Activated T-helper 17 cell treated with anti-CD3 and anti-CD28 coated beads, Interleukin-2, amount 50 U/mL, for 72 hours (primary cell): ENCODE results near the gene THOP1. TPM values are rescaled to one million over a fixed set of nuclear protein-coding genes. Genes with fewer than 3 reads are reported as not detected.

Experiments
- ATAC-seq: fragments of 150-1000 bp; cut with Tn5 transposase; replicated peaks from 2 replicates; pipeline ENCODE4 v1.10.0; 2021; ENCODE audit warnings: mild to moderate bottlenecking, moderate library complexity
- H3K27ac Mint-ChIP-seq: one replicate; pipeline ENCODE4 v1.8.0; 2022; ENCODE audit warnings: mixed read lengths
- H3K27me3 Mint-ChIP-seq: one replicate; pipeline ENCODE4 v1.8.0; 2022; ENCODE audit warnings: mixed read lengths
- H3K36me3 Mint-ChIP-seq: one replicate; pipeline ENCODE4 v1.8.0; 2022; ENCODE audit warnings: low read depth, mild to moderate bottlenecking, mixed read lengths
- H3K4me1 Mint-ChIP-seq: one replicate; pipeline ENCODE4 v1.8.0; 2022; ENCODE audit warnings: mixed read lengths
- H3K4me3 Mint-ChIP-seq: one replicate; pipeline ENCODE4 v1.8.0; 2022; ENCODE audit warnings: mild to moderate bottlenecking, mixed read lengths
- H3K9me3 Mint-ChIP-seq: one replicate; pipeline ENCODE4 v1.8.0; 2022; ENCODE audit warnings: mixed read lengths
- total RNA-seq, 2 donors: library from RNA; stranded (reverse); gene quantifications; one replicate each; pipeline ENCODE4 v1.2.3, GENCODE V29; 2022

Gene THOP1
- total RNA-seq, 2 donors from 2014 or later = 70.4 to 156 TPM

- Mint-ChIP-seq H3K36me3 (peaks cover 62% of the 10 kb centered on the region), H3K4me1 (peaks cover 5% of the 10 kb centered on the region), H3K4me3 (no peak overlapping the region), H3K27me3 (no peaks in the 10 kb centered on the region), H3K9me3 (no peaks in the 10 kb centered on the region), H3K27ac (no peak overlapping the region)
- no peak for ATAC-seq
Observed at GRCh38 chr19:2798158-2798685, 12.9 kb downstream of the THOP1 start.

DNA sequence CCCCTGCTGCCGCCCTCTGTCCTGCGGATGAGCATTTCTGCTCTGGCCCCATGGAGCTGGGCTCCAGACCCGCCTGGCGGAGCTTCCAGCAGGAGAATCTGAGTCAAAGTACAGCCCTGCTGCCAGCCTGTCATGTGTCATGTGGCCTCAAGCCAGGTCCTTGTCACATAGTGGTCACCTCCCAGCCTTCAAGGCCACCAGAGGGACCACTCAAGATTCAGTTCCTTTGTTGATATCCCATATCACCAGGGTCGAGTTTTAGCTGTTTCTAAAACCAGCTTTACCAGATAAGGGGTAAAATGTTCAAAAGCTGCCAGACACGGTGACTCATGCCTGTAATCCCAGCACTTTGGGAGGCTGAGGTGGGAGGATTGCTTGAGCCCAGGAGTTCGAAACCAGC, 13.4 kb downstream of the THOP1 start:
- Mint-ChIP-seq H3K36me3 (peaks cover 62% of the 10 kb centered on the region), H3K27me3 (no peaks in the 10 kb centered on the region), H3K4me1 (peaks cover 5% of the 10 kb centered on the region), H3K9me3 (no peaks in the 10 kb centered on the region), H3K4me3 (no peak overlapping the region), H3K27ac (no peak overlapping the region)
- ATAC-seq = no peak

GRCh38 chr19:2799273-2800020, 14.1 kb downstream of the THOP1 start:
- Mint-ChIP-seq H3K9me3 (no peaks in the 10 kb centered on the region), H3K4me3 (no peak overlapping the region), H3K36me3 (peaks cover 61% of the 10 kb centered on the region), H3K4me1 (peaks cover 5% of the 10 kb centered on the region), H3K27me3 (no peaks in the 10 kb centered on the region), H3K27ac (no peak overlapping the region)
- ATAC-seq = no peak

- ATAC-seq = no peak
- H3K36me3 Mint-ChIP-seq = peaks cover 52% of the 10 kb centered on the region
Observed at GRCh38 chr19:2800506-2800905, 15.2 kb downstream of the THOP1 start.

GRCh38 chr19:2802826-2803225, 17.5 kb downstream of the THOP1 start:
- ATAC-seq = no peak
- Mint-ChIP-seq H3K4me1 (peaks cover 5% of the 10 kb centered on the region), H3K36me3 (peaks cover 36% of the 10 kb centered on the region), H3K27me3 (no peaks in the 10 kb centered on the region), H3K9me3 (no peaks in the 10 kb centered on the region), H3K4me3 (no peak overlapping the region), H3K27ac (no peak overlapping the region)

More at GRCh38 chr19:2800506-2800905, 15.2 kb downstream of the THOP1 start:
- Mint-ChIP-seq H3K27ac (no peak overlapping the region), H3K9me3 (no peaks in the 10 kb centered on the region), H3K27me3 (no peaks in the 10 kb centered on the region), H3K4me1 (peaks cover 5% of the 10 kb centered on the region), H3K4me3 (no peak overlapping the region)

GRCh38 chr19:2803486-2804155, 18.3 kb downstream of the THOP1 start:
- no peak for ATAC-seq
- Mint-ChIP-seq H3K27ac (no peak overlapping the region), H3K36me3 (peaks cover 36% of the 10 kb centered on the region)

GRCh38 chr19:2804156-2805004, 19.1 kb downstream of the THOP1 start:
- ATAC-seq = no peak
- Mint-ChIP-seq H3K4me1 (peaks cover 5% of the 10 kb centered on the region), H3K27ac (no peak overlapping the region), H3K36me3 (peaks cover 44% of the 10 kb centered on the region), H3K4me3 (no peak overlapping the region), H3K9me3 (no peaks in the 10 kb centered on the region), H3K27me3 (no peaks in the 10 kb centered on the region)

More at GRCh38 chr19:2803486-2804155, 18.3 kb downstream of the THOP1 start:
- no peak overlapping the region for H3K4me3 Mint-ChIP-seq
- H3K9me3 Mint-ChIP-seq = no peaks in the 10 kb centered on the region
- H3K4me1 Mint-ChIP-seq = peaks cover 5% of the 10 kb centered on the region
- no peaks in the 10 kb centered on the region for H3K27me3 Mint-ChIP-seq

- H3K36me3 Mint-ChIP-seq = peaks cover 39% of the 10 kb centered on the region
- no peak overlapping the region for H3K4me3 Mint-ChIP-seq
- no peaks in the 10 kb centered on the region for H3K9me3 Mint-ChIP-seq
- no peak for ATAC-seq
- no peak overlapping the region for H3K27ac Mint-ChIP-seq
- no peaks in the 10 kb centered on the region for H3K27me3 Mint-ChIP-seq
- peaks cover 5% of the 10 kb centered on the region for H3K4me1 Mint-ChIP-seq
Observed at GRCh38 chr19:2805261-2805900, 20.1 kb downstream of the THOP1 start.

DNA sequence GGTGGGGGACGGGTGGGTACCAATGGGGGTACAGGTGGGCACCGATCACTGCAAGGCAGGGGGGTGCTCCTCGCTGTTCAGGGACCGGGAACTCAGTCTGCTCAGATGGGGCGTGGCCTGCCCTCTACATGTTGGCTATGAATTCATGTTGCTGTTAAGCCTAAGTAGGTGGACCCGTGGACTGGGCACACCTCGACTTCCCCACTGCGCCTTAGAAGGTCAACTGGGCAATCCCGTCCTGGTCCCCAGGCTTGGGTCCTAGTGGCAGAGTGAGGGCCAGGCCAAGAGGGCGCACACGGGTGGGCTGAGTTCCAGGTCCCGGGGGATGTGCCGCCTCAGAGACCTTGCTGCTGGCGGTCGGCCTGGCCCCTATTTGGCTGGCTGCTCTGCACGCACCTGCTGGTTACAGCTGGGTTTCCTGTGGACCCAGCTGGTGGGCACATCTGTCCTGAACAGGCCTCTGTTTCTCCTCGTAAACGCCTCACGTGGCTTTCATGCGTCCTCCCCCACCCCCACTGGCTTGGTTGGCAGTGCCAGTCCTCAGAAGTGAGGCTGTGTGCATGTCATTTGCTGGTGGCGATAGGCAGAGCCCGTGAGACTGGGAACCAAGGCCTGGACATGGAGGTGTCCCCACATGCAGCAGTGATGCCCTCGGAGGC, 20.8 kb downstream of the THOP1 start:
- H3K27ac Mint-ChIP-seq = no peak overlapping the region
- no peak overlapping the region for H3K4me3 Mint-ChIP-seq
- ATAC-seq = no peak
- no peaks in the 10 kb centered on the region for H3K27me3 Mint-ChIP-seq
- no peaks in the 10 kb centered on the region for H3K9me3 Mint-ChIP-seq
- peaks cover 39% of the 10 kb centered on the region for H3K36me3 Mint-ChIP-seq
- peaks cover 5% of the 10 kb centered on the region for H3K4me1 Mint-ChIP-seq

DNA sequence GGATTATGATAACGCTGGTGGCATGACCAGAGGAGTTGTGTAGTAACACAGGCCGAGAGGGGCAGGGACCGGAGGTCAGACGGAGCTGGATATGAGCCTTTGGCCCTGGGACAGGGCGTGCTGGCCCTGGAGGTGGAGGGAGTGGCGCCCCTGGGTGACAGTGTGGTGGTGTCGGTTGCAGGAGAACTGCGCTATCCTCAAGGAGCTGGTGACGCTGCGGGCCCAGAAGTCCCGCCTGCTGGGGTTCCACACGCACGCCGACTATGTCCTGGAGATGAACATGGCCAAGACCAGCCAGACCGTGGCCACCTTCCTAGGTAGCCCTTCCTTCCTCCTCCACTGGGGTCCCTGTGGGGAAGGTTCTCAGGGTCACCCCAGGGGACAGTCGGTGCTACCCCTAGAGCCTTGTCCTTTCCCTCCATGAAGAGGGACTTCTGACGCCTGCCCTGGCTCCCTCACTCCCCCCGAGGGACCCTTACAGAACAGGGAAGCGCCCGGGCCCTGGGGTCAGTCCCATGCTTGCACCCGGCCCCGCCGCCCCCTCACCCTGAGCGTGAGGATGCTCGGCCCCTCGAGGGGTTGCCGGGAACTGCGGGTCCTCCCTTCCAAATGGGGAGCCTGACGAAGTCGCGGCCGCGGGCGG, 21.6 kb downstream of the THOP1 start:
- no peak overlapping the region for H3K27ac Mint-ChIP-seq

DNA sequence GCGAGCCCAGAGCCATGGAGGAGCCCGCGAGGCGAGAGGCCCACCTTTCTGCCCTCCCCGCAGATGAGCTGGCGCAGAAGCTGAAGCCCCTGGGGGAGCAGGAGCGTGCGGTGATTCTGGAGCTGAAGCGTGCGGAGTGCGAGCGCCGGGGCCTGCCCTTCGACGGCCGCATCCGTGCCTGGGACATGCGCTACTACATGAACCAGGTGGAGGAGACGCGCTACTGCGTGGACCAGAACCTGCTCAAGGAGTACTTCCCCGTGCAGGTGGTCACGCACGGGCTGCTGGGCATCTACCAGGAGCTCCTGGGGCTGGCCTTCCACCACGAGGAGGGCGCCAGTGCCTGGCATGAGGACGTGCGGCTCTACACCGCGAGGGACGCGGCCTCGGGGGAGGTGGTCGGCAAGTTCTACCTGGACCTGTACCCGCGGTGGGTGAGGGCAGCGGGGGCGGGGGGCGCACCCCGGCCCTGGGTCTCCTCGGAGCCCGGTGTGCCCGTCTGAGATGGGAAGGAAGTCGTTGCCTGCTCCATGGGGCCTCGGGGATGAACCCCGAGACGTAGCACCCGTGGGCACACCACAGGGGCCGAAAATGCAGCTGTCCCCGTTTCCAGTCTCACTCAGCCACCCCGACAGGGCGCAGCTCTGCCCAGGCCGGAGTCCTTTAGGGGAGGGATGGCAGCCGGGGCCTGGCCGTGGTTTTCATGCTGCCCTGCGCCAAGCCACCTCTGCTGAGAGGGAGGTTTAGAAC, 22.3 kb downstream of the THOP1 start:
- ATAC-seq = no peak

More for the DNA sequence above, 21.6 kb downstream of the THOP1 start:
- H3K4me3 Mint-ChIP-seq = no peak overlapping the region
- H3K36me3 Mint-ChIP-seq = peaks cover 36% of the 10 kb centered on the region
- H3K4me1 Mint-ChIP-seq = peaks cover 5% of the 10 kb centered on the region
- no peaks in the 10 kb centered on the region for H3K9me3 Mint-ChIP-seq
- H3K27me3 Mint-ChIP-seq = no peaks in the 10 kb centered on the region
- no peak for ATAC-seq

GRCh38 chr19:2808129-2808941, 23.0 kb downstream of the THOP1 start:
- Mint-ChIP-seq H3K4me3 (no peak overlapping the region), H3K36me3 (peaks cover 22% of the 10 kb centered on the region), H3K27me3 (no peaks in the 10 kb centered on the region), H3K9me3 (no peaks in the 10 kb centered on the region), H3K27ac (no peak overlapping the region), H3K4me1 (no peaks in the 10 kb centered on the region)
- no peak for ATAC-seq

More for the DNA sequence above, 22.3 kb downstream of the THOP1 start:
- H3K4me3 Mint-ChIP-seq = no peak overlapping the region
- peaks cover 3% of the 10 kb centered on the region for H3K4me1 Mint-ChIP-seq
- peaks cover 29% of the 10 kb centered on the region for H3K36me3 Mint-ChIP-seq
- no peak overlapping the region for H3K27ac Mint-ChIP-seq
- H3K9me3 Mint-ChIP-seq = no peaks in the 10 kb centered on the region
- H3K27me3 Mint-ChIP-seq = no peaks in the 10 kb centered on the region
